OCI-LY7 (cell line): ENCODE measurements around the gene EPS8L3. TPM values are rescaled to one million over a fixed set of nuclear protein-coding genes. Genes with fewer than 3 reads are reported as not detected.

Experiments
- BruUV-seq: library from RNA; stranded (reverse); fragments of 400-500 nt; replicated peaks from 2 replicates; lab custom pipeline; 2021; lab: Mats Ljungman, UMichigan
- CTCF ChIA-PET: fragments of 300-600 bp; sonication (Branson Sonifier 250); formaldehyde crosslinking; loops from one replicate; lab custom pipeline; 2022; ENCODE audit warnings: antibody characterized with exemption; ENCODE audit not compliant: unreplicated experiment; lab: Charles Lee
- POLR2A ChIA-PET: fragments of 300-600 bp; sonication (Branson Sonifier 250); formaldehyde crosslinking; loops from one replicate; lab custom pipeline; 2022; ENCODE audit warnings: antibody characterized with exemption; lab: Charles Lee
- DNase-seq: peaks from one replicate; pipeline ENCODE4 v3.0.0-alpha.2; 2015; ENCODE audit warnings: low spot score
- H2AFZ ChIP-seq: fragments of 200-600 bp; sonication (generic), shearing (Covaris generic); 2 replicates; pipeline ENCODE4 v1.6.1; 2014; ENCODE audit warnings: mild to moderate bottlenecking, antibody characterized with exemption, low read length, moderate library complexity
- H3K27ac ChIP-seq: fragments of 200-600 bp; sonication (generic); 2 replicates; pipeline ENCODE4 v1.5.1; 2014; ENCODE audit warnings: mixed run types, low read depth, mild to moderate bottlenecking, moderate library complexity, low read length, inconsistent platforms; ENCODE audit not compliant: poor library complexity, severe bottlenecking
- H3K36me3 ChIP-seq: fragments of 200-600 bp; sonication (generic); 2 replicates; pipeline ENCODE4 v1.6.1; 2014; ENCODE audit warnings: mild to moderate bottlenecking, antibody characterized with exemption, low read length, moderate library complexity, mixed read lengths; ENCODE audit not compliant: insufficient read depth
- H3K4me1 ChIP-seq: fragments of 200-600 bp; sonication (generic); 2 replicates; pipeline ENCODE4 v1.5.1; 2014; ENCODE audit warnings: mild to moderate bottlenecking, low read length; ENCODE audit not compliant: insufficient read depth, poor library complexity, severe bottlenecking
- H3K4me2 ChIP-seq: fragments of 200-600 bp; sonication (generic); 2 replicates; pipeline ENCODE4 v1.6.1; 2014; ENCODE audit warnings: mild to moderate bottlenecking, low read length
- H3K4me3 ChIP-seq: fragments of 200-600 bp; sonication (generic); 2 replicates; pipeline ENCODE4 v1.5.1; 2014; ENCODE audit warnings: mild to moderate bottlenecking, low read depth, low read length; ENCODE audit not compliant: poor library complexity, severe bottlenecking
- H3K79me2 ChIP-seq: fragments of 200-600 bp; sonication (generic); 2 replicates; pipeline ENCODE4 v1.6.1; 2016; ENCODE audit warnings: low read depth, mild to moderate bottlenecking, low read length, moderate library complexity, mixed read lengths; ENCODE audit not compliant: insufficient read depth
- H3K9me2 ChIP-seq: fragments of 200-600 bp; sonication (generic); 2 replicates; pipeline ENCODE4 v1.6.1; 2016; ENCODE audit warnings: mild to moderate bottlenecking, low read length, mixed read lengths; ENCODE audit not compliant: insufficient read depth
- H3K9me3 ChIP-seq: fragments of 200-600 bp; sonication (generic); 2 replicates; pipeline ENCODE4 v1.6.1; 2014; ENCODE audit warnings: mild to moderate bottlenecking, mixed run types, low read length, mixed read lengths
- H4K20me1 ChIP-seq: fragments of 200-600 bp; sonication (generic); 2 replicates; pipeline ENCODE4 v1.6.1; 2014; ENCODE audit warnings: mild to moderate bottlenecking, antibody characterized with exemption, low read length, moderate library complexity, mixed read lengths; ENCODE audit not compliant: insufficient read depth
- EZH2phosphoT487 ChIP-seq: fragments of 200-600 bp; sonication (generic); IDR thresholded peaks from 2 replicates; pipeline ENCODE4 v1.6.1; 2018; ENCODE audit warnings: low read depth, borderline replicate concordance, mild to moderate bottlenecking, mixed run types, antibody characterized with exemption, low read length, moderate library complexity, mixed read lengths
- intact Hi-C: fragments of 100-400 bp; cut with micrococcal nuclease; formaldehyde crosslinking; loops from one replicate; pipeline ENCODE4 v1.10.0; 2022; ENCODE audit not compliant: unreplicated experiment
- total RNA-seq, 2 experiments: library from RNA; depleted of rRNA in 1 of 2; stranded (reverse); fragments of >200 nt in 1 of 2; shearing (Covaris generic) in 1 of 2; gene quantifications; 2 replicates each; pipeline ENCODE4 v1.2.3, GENCODE V29; 2014 to 2022
- TF ChIP-seq, protein P1 (sequence below): fragments of 200-600 bp; sonication (generic); conservative IDR thresholded peaks from 2 replicates; pipeline ENCODE4 v1.5.1; 2014; ENCODE audit warnings: mild to moderate bottlenecking, antibody characterized with exemption, low read length, moderate library complexity, mixed read lengths

EPS8L3 gene
- total RNA-seq, 2 experiments from 2014 or later, result not detected

DNA sequence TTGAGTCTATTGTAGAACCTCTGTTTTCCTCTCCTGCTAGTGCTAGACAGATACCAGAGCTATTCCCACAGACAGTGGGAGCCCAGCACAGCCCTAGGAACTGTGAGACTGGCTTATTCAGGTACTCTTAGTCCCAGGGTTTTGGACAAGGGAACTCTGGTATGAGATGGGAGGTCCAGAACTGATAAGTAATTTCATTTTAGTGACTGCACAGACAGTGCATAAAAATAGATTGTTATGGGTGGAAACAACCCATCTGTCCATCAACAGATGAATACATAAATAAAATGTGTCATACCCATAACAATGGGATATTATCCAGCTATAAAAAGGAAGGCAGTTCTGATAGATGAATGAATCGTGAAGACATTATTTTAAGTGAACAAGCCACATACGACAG lies 9.0 kb downstream of the EPS8L3 start:
- Histone ChIP-seq H3K79me2 (no peaks in the 10 kb centered on the region), H3K4me2 (no peak overlapping the region), H3K9me2 (no peaks in the 10 kb centered on the region), H3K36me3 (no peaks in the 10 kb centered on the region), H3K9me3 (no peaks in the 10 kb centered on the region), H2AFZ (no peak overlapping the region), H3K4me1 (no peaks in the 10 kb centered on the region), H4K20me1 (no peaks in the 10 kb centered on the region), H3K27ac (no peak overlapping the region), H3K4me3 (no peak overlapping the region)
- no peak for DNase-seq
- no TSS peak for BruUV-seq
- ChIA-PET POLR2A (interaction anchor here (1.1 kb wide), 1 partner anchor 97 kb away, joined by 3 read pairs; no protein-coding TSS in a partner anchor), CTCF (no interaction called here)
- TF ChIP-seq, protein P1, sequence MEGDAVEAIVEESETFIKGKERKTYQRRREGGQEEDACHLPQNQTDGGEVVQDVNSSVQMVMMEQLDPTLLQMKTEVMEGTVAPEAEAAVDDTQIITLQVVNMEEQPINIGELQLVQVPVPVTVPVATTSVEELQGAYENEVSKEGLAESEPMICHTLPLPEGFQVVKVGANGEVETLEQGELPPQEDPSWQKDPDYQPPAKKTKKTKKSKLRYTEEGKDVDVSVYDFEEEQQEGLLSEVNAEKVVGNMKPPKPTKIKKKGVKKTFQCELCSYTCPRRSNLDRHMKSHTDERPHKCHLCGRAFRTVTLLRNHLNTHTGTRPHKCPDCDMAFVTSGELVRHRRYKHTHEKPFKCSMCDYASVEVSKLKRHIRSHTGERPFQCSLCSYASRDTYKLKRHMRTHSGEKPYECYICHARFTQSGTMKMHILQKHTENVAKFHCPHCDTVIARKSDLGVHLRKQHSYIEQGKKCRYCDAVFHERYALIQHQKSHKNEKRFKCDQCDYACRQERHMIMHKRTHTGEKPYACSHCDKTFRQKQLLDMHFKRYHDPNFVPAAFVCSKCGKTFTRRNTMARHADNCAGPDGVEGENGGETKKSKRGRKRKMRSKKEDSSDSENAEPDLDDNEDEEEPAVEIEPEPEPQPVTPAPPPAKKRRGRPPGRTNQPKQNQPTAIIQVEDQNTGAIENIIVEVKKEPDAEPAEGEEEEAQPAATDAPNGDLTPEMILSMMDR, result no peak
- no peak for TF ChIP-seq EZH2phosphoT487
- intact Hi-C loops, result no loop called here

DNA sequence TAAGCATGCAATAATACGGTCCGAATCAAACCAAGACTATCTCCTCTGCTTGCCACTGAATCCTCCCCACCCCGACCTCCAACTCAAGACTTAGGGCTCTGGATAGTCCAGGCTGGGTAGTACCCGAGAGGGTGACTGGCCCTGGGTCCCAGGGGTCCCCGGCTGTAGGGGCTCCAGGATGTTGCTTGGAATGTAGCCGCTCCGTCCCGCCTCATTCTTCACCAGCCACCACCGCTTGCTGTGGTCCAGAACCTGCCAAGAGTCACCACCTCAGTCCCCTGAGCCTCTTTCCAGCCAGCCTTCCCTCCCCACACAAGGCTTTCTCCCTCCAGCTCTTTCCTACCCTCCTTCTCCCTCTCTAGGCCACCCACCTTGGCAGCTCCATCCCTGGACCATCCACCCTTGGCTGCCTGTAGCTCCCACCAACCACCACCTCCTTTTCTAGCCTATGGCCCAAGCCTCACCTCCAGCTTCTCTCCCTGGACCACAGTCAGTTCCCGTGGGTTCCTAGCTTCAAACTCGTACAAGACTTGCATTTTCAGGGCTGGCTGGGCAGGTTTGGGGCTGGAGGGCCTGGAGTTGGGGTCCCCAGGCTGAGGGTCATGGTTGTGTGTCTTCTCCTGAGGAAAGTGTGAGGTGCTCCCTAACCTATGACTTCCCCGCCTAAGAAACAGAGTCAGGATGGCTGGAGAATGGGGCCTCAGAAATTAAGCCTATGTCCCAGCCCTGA lies 12.0 kb downstream of the EPS8L3 start:
- DNase-seq, result no peak
- no TSS peak for BruUV-seq
- Histone ChIP-seq H3K79me2 (no peaks in the 10 kb centered on the region), H3K4me3 (no peak overlapping the region), H3K9me2 (no peaks in the 10 kb centered on the region), H2AFZ (no peak overlapping the region), H4K20me1 (no peaks in the 10 kb centered on the region), H3K4me2 (no peak overlapping the region), H3K4me1 (no peaks in the 10 kb centered on the region), H3K36me3 (no peaks in the 10 kb centered on the region), H3K9me3 (no peaks in the 10 kb centered on the region), H3K27ac (no peak overlapping the region)
- CTCF ChIA-PET, result no interaction called here
- POLR2A ChIA-PET, result no interaction called here
- TF ChIP-seq EZH2phosphoT487, result no peak
- TF ChIP-seq, protein P1, result no peak
- intact Hi-C loops, result no loop called here

DNA sequence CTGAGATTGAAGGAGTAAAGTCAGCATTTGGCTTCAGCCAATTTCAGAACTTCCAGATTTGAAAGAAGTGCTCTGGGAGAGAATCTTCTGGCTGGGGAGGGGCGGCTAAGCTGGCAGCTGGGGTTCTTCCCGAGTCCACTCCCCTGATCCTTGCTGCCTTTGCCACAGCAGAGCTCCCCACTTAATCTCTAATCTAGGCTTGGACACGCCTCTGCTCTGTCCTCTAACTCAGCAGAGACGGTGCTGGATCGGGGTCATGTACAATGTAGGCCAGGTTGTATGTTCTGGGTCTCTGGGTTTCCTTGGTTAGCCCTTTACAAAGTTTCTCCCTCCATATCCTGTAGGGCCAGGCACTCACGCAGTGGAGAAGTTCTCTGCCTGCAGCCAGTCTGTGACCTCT lies 12.8 kb downstream of the EPS8L3 start:
- intact Hi-C loops, result no loop called here
- no peak for DNase-seq
- ChIA-PET CTCF (no interaction called here), POLR2A (no interaction called here)
- no peak for TF ChIP-seq EZH2phosphoT487
- TF ChIP-seq, protein P1, result no peak
- no peaks in the 10 kb centered on the region for H3K9me2 ChIP-seq
- no peak overlapping the region for H3K4me3 ChIP-seq
- no peak overlapping the region for H3K27ac ChIP-seq
- H2AFZ ChIP-seq, result no peak overlapping the region
- H4K20me1 ChIP-seq, result no peaks in the 10 kb centered on the region
- H3K4me2 ChIP-seq, result no peak overlapping the region
- H3K36me3 ChIP-seq, result no peaks in the 10 kb centered on the region
- no peaks in the 10 kb centered on the region for H3K9me3 ChIP-seq
- H3K79me2 ChIP-seq, result no peaks in the 10 kb centered on the region
- no peaks in the 10 kb centered on the region for H3K4me1 ChIP-seq
- BruUV-seq, result no TSS peak
